Memory B cell (primary cell): ENCODE data around the gene BATF3.
A peak's percentile ranks its signal among the peaks of the same experiment; 100 is the strongest.

Experiments used
- ATAC-seq: fragments of 150-1000 bp; cut with Tn5 transposase; 2 replicates; pipeline ENCODE4 v1.10.0; 2021; ENCODE audit warnings: low read depth, mild to moderate bottlenecking, moderate library complexity
- DNase-seq, 2 donors: peaks; one replicate each; pipeline ENCODE4 v3.0.0; 2022; ENCODE audit warnings: low spot score in 2 of 2
- H3K27ac Mint-ChIP-seq: one replicate; pipeline ENCODE4 v1.8.0; 2022; ENCODE audit warnings: mild to moderate bottlenecking, moderate library complexity, mixed read lengths
- H3K27me3 Mint-ChIP-seq: one replicate; pipeline ENCODE4 v1.8.0; 2022; ENCODE audit warnings: mixed read lengths
- H3K36me3 Mint-ChIP-seq: one replicate; pipeline ENCODE4 v1.8.0; 2022; ENCODE audit warnings: mild to moderate bottlenecking, mixed read lengths
- H3K4me1 Mint-ChIP-seq: one replicate; pipeline ENCODE4 v1.8.0; 2022; ENCODE audit warnings: mixed read lengths
- H3K4me3 Mint-ChIP-seq: one replicate; pipeline ENCODE4 v1.8.0; 2022; ENCODE audit warnings: mild to moderate bottlenecking, moderate library complexity, mixed read lengths
- H3K9me3 Mint-ChIP-seq: one replicate; pipeline ENCODE4 v1.8.0; 2022; ENCODE audit warnings: mixed read lengths

Gene BATF3

GRCh38 chr1:212698467-212699103 lies 1.1 kb downstream of the BATF3 start:
- Mint-ChIP-seq H3K36me3 (no peaks in the 10 kb centered on the region), H3K9me3 (no peaks in the 10 kb centered on the region), H3K27me3 (peaks cover 4% of the 10 kb centered on the region), H3K4me3 (peak overlapping the region; percentile 87), H3K4me1 (peaks cover 33% of the 10 kb centered on the region), H3K27ac (no peak overlapping the region)
- DNase-seq, result no peak
- no peak for ATAC-seq

DNA sequence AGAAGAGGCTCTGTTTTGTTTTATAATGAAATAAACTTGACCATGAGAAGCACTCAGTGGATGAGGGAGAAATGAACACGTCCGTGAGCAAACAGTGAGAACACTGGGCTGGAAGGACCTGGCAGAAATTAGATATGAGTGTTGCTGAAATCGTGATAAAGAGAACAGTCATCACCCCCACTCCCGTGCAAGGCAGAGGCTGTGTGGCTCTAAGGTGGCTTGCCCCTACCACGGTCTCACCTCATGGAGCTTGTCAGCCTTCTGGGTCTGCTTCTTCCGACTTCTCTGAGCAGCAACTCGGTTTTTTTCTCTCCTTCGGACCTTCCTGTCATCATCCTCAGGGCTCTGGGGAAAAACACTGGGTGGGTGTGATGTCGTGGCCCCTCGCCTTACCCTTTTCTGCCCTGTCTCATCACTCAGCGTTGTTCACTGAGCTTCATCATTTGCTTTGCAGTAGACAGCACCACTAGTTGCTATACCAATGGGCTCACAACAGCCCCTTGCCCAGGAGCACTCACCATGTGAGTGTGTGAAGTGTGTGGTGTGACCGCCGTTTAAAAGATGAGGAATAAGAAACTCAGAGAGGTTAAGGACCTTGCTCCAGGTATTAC lies 2.8 kb downstream of the BATF3 start:
- H3K27ac Mint-ChIP-seq, result peak overlapping the region; percentile 22
- no peaks in the 10 kb centered on the region for H3K36me3 Mint-ChIP-seq

DNA sequence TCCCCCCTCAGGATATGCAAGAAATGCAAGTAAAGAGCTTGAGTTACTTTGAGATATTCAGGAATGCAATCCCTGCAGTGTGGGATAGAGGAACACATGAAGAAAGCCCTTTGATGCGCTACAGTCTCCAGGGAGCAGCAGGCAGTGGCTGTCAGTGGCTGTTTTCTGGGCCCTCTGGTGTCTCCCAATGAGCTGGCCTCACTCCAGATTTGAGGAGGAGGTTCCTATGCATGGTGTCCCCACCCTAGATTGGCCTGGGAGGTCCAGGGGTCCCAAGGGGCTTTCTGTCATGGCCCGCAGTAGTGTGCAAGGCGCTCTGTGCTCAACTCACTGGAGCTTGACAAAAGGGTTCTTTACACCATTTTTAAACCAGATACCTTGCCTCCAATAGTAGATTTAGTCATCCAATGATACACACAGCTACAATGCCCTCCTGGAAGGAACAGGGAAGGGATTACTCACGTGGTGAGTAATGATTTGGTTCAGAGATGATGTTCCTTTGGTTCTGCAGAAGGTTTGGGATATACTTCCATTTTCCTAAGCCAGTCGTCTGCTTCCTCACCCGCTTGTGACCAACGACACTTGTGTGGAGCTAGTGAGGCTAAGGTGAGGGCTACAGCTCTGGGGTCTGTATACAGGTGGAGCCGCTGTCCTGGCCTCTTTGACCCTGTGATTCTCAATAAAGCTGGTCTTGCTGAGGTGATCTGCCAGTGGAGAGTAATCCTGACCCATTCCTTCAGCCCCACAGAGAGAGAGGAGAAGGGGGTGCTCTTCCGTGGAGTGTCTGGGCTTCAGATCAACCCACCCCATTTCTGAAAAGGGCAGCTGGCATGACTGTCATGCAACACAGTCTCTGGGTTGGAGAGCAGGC lies 6.6 kb downstream of the BATF3 start:
- Mint-ChIP-seq H3K36me3 (no peaks in the 10 kb centered on the region), H3K4me1 (peaks cover 17% of the 10 kb centered on the region), H3K4me3 (no peak overlapping the region), H3K27ac (no peak overlapping the region), H3K9me3 (no peaks in the 10 kb centered on the region), H3K27me3 (peaks cover 4% of the 10 kb centered on the region)
- DNase-seq (no peak), ATAC-seq (no peak)

More for the DNA sequence above, 2.8 kb downstream of the BATF3 start:
- peaks cover 4% of the 10 kb centered on the region for H3K27me3 Mint-ChIP-seq
- DNase-seq (no peak), ATAC-seq (no peak)
- no peaks in the 10 kb centered on the region for H3K9me3 Mint-ChIP-seq
- peaks cover 31% of the 10 kb centered on the region for H3K4me1 Mint-ChIP-seq
- H3K4me3 Mint-ChIP-seq, result no peak overlapping the region

DNA sequence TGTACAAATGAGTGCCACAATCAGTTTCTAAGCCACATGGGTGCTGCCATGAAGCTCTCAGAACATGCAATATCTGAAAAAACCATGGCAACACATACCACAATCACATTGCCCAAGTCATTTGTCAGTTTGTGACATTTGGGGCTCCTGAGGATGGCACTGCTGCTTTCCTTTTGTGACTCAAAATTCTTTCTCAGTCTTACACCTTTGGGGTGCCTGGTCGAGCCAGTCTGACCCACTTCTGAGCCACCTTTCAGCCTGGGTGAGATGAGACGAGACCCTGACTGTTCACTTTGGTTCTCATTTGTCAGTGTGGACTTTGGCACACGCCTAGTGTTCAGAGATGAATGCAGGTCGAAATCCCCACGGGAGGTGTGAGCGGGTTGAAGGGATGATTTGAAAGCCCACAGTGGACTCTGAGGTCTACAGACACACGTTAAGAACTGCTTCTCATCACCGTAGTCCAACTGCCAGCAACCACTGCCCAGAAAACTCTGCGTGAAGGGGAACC lies 8.0 kb downstream of the BATF3 start:
- no peak for ATAC-seq
- Mint-ChIP-seq H3K4me1 (peaks cover 7% of the 10 kb centered on the region), H3K4me3 (no peak overlapping the region)

DNA sequence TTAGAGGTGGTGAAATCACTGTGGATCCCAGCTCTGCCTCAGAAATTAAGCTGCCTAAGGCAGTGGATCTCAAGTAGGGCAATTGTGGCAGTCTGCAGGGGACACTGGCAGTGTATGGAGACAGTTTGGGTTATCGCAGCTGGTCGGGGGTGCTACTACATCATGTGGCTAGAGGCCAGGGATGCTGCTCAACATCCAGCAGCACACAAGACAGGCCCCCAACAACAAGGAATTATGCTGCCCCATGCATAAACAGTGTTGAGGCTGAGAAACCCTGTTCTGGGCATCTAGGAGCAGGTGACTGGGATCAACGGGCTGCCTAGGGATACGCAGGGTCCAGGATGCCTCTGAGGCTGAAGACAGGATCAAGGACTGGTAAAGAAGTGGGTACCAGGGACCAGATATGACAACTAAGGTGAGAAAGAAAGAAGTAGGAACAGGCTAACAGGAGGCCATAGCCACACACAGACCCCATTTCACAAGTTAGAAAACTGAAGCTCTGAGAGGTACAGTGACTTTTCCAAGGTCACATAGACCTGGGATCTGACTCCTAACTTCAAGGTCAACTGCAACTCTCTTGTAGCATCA lies 8.7 kb downstream of the BATF3 start:
- H3K9me3 Mint-ChIP-seq, result no peaks in the 10 kb centered on the region
- no peaks in the 10 kb centered on the region for H3K4me1 Mint-ChIP-seq
- no peaks in the 10 kb centered on the region for H3K36me3 Mint-ChIP-seq
- H3K27me3 Mint-ChIP-seq, result no peaks in the 10 kb centered on the region
- no peak for DNase-seq
- no peak for ATAC-seq
- H3K27ac Mint-ChIP-seq, result no peak overlapping the region
- no peak overlapping the region for H3K4me3 Mint-ChIP-seq

More for the DNA sequence above, 8.0 kb downstream of the BATF3 start:
- Mint-ChIP-seq H3K36me3 (no peaks in the 10 kb centered on the region), H3K27me3 (peaks cover 4% of the 10 kb centered on the region), H3K27ac (no peak overlapping the region), H3K9me3 (no peaks in the 10 kb centered on the region)
- no peak for DNase-seq

GRCh38 chr1:212689758-212690529 lies 9.7 kb downstream of the BATF3 start:
- Mint-ChIP-seq H3K4me1 (no peaks in the 10 kb centered on the region), H3K27me3 (no peaks in the 10 kb centered on the region), H3K36me3 (no peaks in the 10 kb centered on the region), H3K9me3 (no peaks in the 10 kb centered on the region), H3K27ac (no peak overlapping the region), H3K4me3 (no peak overlapping the region)
- ATAC-seq (no peak), DNase-seq (no peak)

DNA sequence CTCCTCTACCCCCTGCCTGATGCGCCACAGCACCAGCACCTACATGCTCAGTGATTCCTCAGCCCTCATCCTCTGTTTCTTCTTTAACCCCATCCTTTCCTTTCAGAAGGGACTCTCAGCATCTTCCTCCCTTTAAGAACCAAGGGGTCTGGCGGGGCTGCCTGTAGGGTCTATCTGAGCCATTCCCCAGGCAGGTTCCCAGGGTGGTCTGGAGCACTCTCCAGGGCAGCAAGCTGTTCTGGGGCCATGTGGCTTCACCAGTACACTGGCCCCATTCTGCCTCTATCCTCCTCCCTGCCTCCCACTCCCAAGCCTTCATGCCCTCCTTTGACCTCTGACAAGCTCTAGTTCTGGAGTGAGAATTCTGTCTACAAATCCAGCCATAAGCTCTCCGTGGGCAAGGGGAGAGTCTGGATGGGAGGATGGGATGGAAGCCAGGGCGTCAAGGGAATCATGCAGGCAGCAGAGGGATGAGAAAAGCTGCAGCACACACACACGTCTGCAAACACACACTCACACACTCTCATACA lies 10.4 kb downstream of the BATF3 start:
- Mint-ChIP-seq H3K36me3 (no peaks in the 10 kb centered on the region), H3K9me3 (no peaks in the 10 kb centered on the region), H3K4me3 (no peak overlapping the region), H3K4me1 (no peaks in the 10 kb centered on the region), H3K27ac (no peak overlapping the region), H3K27me3 (no peaks in the 10 kb centered on the region)
- DNase-seq (no peak), ATAC-seq (no peak)

DNA sequence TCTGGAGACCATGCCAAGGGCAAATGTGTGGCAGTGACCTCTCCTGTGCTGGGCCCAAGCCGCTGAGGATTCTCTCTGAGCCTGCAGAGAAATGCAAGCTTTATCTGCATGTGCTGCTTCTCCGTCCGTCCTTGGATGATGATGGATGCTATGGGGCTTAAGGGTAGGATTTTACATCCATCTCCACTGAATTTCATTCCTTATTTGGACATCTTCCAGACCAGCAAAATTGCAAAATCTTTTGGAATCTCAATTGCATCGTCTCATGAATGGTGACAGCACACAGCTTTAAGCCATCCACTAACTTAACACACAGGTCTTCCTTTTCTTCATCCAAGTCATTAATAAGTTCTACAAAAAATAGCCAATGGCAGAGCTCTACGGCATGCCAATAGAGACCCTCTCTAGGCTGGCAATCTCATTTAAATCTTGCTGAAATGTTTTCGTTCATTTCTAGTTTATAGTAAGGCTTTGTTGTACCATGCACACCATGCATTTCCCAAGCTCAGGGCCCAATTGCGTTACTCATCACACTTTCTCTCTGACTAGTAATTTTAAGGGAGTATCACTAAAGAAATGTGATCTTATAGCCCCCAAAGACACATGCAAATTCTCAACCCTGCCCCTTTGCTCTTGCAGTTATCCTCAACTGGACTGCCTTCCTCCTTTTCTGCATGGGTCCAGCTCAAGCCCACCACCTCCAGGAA lies 11.1 kb downstream of the BATF3 start:
- ATAC-seq, result no peak
- peaks cover 7% of the 10 kb centered on the region for H3K4me1 Mint-ChIP-seq
- no peaks in the 10 kb centered on the region for H3K36me3 Mint-ChIP-seq
- no peak overlapping the region for H3K27ac Mint-ChIP-seq
- no peak overlapping the region for H3K4me3 Mint-ChIP-seq
- H3K27me3 Mint-ChIP-seq, result no peaks in the 10 kb centered on the region
- no peaks in the 10 kb centered on the region for H3K9me3 Mint-ChIP-seq
- DNase-seq, result no peak

DNA sequence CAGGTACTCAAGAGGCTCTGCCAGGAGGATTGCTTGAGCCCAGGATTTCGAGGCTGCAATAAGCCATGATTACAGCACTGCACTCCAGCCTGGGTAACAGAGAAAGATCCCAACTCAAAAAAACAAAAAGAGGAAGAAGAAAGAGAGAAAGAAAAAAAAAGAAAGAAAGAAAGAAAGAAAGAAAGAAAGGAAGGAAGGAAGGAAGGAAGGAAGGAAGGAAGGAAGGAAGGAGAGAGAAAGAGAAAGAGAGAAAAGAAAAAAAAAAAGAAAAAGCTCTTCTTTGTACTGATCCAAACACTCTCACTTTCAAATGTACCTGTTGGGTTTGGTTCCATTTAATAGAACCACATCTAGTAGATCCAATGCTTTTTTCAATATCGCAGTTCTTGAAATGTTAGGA lies 11.8 kb downstream of the BATF3 start:
- no peak overlapping the region for H3K4me3 Mint-ChIP-seq
- no peak for DNase-seq
- H3K4me1 Mint-ChIP-seq, result peaks cover 14% of the 10 kb centered on the region
- no peak overlapping the region for H3K27ac Mint-ChIP-seq
- no peak for ATAC-seq
- H3K36me3 Mint-ChIP-seq, result no peaks in the 10 kb centered on the region
- no peaks in the 10 kb centered on the region for H3K27me3 Mint-ChIP-seq
- no peaks in the 10 kb centered on the region for H3K9me3 Mint-ChIP-seq

GRCh38 chr1:212686591-212686990 lies 13.0 kb downstream of the BATF3 start:
- H3K4me1 Mint-ChIP-seq, result peaks cover 16% of the 10 kb centered on the region
- no peaks in the 10 kb centered on the region for H3K9me3 Mint-ChIP-seq
- no peak for DNase-seq
- no peak overlapping the region for H3K4me3 Mint-ChIP-seq
- no peaks in the 10 kb centered on the region for H3K36me3 Mint-ChIP-seq
- H3K27me3 Mint-ChIP-seq, result no peaks in the 10 kb centered on the region
- ATAC-seq, result no peak
- H3K27ac Mint-ChIP-seq, result no peak overlapping the region

DNA sequence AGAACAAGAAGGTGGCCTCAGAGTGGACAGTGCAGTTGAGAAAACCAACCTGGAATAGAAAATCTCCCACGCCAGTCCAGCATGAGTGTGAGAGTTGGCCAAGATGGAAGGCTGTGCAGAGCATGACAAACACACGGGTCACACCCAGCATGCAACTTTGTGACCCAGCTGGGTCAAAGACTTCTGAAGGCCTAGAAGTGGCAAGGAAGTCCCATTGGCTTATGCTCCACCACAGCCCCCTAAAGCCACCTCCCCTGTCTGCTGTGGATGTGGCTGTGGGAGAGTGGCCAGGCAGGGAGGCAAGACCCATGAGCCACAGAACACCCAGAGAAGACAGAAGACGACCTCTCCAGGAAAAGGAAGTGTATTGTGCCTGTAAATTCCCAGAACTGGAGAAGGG lies 13.6 kb downstream of the BATF3 start:
- no peaks in the 10 kb centered on the region for H3K36me3 Mint-ChIP-seq
- peaks cover 17% of the 10 kb centered on the region for H3K4me1 Mint-ChIP-seq
- no peak overlapping the region for H3K27ac Mint-ChIP-seq
- no peaks in the 10 kb centered on the region for H3K9me3 Mint-ChIP-seq
- no peaks in the 10 kb centered on the region for H3K27me3 Mint-ChIP-seq
- no peak for ATAC-seq
- no peak overlapping the region for H3K4me3 Mint-ChIP-seq
- DNase-seq, result no peak

- Mint-ChIP-seq H3K4me3 (no peak overlapping the region), H3K27me3 (no peaks in the 10 kb centered on the region), H3K9me3 (no peaks in the 10 kb centered on the region), H3K4me1 (peaks cover 19% of the 10 kb centered on the region), H3K27ac (no peak overlapping the region), H3K36me3 (no peaks in the 10 kb centered on the region)
- no peak for ATAC-seq
- no peak for DNase-seq
These were observed 14.2 kb downstream of the BATF3 start for GRCh38 chr1:212685429-212685828.
